Esophagus muscularis mucosa (tissue), 3 donors: ENCODE data around the gene HES2.

Source experiments
- POLR2AphosphoS5 ChIP-seq, 2 donors: sonication (generic); formaldehyde crosslinking; IDR thresholded peaks; one replicate each; pipeline ENCODE4 v1.6.1; 2017; ENCODE audit warnings: antibody characterized with exemption in 2 of 2
- TF ChIP-seq, protein P1 (sequence below), 3 experiments: fragments of 200-600 bp in 2 of 3; fragments of 450-650 bp in 1 of 3; sonication (generic) in 2 of 3; IDR thresholded peaks; one replicate each; pipeline ENCODE4 v1.5.1; 2017 to 2019; ENCODE audit warnings: antibody characterized with exemption in 3 of 3, mild to moderate bottlenecking in 2 of 3, moderate library complexity in 1 of 3

- TF ChIP-seq, protein P1, sequence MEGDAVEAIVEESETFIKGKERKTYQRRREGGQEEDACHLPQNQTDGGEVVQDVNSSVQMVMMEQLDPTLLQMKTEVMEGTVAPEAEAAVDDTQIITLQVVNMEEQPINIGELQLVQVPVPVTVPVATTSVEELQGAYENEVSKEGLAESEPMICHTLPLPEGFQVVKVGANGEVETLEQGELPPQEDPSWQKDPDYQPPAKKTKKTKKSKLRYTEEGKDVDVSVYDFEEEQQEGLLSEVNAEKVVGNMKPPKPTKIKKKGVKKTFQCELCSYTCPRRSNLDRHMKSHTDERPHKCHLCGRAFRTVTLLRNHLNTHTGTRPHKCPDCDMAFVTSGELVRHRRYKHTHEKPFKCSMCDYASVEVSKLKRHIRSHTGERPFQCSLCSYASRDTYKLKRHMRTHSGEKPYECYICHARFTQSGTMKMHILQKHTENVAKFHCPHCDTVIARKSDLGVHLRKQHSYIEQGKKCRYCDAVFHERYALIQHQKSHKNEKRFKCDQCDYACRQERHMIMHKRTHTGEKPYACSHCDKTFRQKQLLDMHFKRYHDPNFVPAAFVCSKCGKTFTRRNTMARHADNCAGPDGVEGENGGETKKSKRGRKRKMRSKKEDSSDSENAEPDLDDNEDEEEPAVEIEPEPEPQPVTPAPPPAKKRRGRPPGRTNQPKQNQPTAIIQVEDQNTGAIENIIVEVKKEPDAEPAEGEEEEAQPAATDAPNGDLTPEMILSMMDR (IDR thresholded peaks at IDR 0.05) = peak in 2 of 3 experiments; percentile 27 to 45
- no peak for TF ChIP-seq POLR2AphosphoS5 (IDR thresholded peaks at IDR 0.05)
Observed at GRCh38 chr1:6423321-6423999, 3.7 kb upstream of the HES2 start.
